ENCODE data around the gene ROR2.

Gene ROR2

DNA sequence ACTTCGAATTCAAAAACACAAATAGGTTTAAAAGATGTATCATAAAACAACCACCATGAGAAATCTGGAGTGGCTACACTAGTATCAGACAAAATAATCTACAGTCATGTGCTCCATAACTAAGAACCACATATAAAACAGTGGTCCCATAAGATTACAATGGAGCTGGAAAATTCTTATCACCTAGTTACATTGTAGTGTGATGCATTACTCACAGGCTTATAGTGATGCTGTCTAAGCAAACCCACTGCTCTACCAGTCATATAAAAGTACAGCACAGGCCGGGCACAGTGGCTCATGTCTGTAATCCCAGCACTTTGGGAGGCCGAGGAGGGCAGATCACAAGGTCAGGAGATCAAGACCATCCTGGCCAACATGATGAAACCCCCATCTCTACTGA lies 160.1 kb downstream of the ROR2 start:
- no peak for DNase-seq

DNA sequence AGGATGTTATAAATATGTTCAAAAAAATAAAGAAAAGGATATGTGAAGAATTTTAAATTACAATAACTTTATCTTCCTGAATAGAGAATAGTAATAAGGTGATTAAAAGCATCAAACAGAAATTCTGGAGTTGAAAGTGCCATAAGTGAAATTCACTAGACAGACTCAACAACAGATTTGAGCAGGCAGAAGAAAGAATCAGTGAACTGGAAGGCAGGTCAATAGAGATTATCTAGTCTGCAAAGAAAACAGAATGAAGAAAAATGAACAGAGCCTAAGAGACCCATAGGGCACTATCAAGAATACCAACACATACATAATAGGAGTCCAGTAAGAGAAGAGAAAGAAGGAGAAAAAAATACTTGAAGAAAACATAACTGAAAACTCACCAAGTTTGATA lies 162.1 kb downstream of the ROR2 start:
- DNase-seq, result no peak

DNA sequence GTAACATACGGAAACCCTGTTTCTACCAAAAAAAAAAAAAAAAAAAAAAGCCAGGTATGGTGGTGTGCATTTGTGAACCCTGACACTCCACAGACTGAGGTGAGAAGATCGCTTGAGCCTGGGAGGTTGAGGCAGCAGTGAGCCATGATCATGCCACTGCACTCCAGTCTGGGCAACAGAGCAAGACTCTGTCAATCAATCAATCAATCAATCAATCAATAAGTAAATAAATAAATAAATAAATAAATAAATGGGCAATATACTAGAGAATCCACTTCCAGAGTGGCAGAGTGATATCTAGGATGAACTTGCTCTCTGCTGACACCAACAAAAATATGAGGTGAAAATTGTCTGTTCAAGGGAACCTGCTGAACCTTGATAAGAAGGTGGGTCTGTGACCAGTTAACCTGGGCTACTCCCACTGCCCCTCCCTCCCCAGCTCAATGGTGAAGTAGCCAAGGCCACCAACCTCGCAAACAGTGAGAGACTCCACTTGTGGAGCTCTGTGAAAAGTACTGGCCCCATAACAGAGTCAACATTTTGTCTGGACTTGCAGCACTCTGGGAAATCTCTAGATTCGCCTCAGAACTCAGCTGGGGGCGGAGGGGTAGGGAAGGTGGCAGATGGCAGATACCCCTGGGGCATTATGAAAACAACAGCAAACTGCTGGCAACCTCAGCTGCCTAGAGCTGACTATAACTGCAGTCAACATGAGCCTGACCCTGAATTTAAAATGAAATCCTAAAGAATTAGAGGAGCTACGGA lies 163.7 kb downstream of the ROR2 start:
- no peak for DNase-seq

DNA sequence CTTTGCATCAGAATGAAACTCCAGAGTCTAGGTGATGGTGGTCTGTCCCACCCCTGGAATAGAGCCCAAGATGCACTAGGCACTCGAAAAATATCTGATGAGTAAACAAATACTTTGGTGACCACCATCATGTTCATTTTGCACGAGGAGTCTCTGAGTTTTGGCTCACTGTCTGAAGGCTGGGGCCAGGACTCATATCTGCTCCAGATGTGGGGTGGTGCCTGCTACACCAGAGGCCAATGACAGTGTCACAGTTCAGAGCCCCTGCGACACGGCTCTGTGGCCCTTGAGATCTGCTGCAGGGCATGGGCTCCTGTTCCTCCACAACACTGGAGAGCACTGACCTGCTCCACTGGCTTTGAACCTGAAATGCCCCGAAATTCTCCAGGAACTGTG lies 164.6 kb downstream of the ROR2 start:
- DNase-seq, result no peak

DNA sequence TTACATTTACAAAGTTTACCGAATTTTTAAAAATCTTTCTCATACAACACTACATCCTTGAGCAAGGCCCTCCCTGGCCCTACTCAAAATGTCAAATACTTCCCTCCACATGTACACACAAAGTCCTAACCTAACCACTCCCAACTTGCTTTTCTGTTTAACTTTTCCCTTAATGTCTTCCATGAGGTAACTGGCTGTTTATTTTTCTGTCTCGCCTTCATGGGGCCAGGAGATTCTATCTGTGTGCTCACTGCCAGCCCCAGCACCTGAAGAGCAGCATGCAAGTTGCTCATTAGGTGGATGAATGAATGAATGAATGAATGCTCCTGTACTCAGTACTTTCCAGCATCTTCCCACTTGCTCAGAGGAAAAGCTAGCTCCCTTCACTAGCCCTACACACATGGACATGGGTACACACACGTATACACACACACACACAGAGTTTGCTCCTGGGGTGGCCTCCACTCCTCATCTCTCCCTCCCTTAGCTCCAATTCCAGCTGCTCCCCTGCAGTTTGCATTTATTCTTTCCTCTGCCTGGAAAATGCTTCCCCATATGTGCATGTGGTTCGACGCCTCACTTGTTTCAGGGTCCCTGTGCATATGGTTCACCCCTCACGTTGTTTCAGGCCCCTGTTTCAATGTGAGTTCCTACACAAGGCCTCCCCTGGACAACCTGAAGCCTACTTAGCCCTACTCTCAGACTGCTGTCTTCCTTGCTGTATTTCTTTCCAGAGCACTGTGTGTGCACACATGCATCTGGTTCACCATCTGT lies 165.2 kb downstream of the ROR2 start:
- no peak for DNase-seq

DNA sequence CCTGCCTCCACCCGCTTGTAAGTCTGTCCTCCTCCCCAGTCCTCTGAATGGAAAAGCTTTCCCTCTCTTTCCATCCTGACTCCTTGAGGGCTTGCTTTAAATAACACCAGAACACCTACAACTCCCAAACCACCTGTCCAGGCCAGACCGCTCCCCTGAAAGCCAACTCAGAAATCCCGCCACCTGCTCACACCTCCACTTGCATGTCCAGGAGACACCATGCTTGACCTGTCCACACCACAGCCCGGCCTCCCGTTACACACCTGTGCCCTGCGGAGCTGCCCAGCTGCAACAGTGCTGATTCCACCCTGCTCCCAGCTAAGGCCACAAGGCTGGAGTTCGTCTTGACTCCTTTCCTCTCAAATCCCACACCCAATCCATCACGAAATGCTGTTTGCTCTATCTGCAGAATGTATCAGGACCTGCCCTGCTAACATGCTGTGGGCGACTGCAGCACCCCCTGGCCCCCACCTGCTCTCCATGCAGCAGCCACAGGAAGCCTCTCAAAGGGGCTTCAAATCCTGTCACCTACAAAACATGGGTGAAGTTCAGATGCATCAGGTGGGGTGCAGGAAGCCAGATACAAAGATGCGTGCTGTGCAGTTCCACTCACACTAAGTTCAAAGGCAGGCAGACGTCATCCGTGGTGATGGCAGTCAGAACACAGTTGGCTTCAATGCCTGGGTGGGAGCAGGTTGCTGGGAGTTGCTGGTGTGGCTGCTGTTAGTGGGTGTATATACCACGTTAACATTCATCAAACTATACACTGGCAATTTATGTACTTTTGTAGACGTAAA lies 166.0 kb downstream of the ROR2 start:
- no peak for DNase-seq

DNA sequence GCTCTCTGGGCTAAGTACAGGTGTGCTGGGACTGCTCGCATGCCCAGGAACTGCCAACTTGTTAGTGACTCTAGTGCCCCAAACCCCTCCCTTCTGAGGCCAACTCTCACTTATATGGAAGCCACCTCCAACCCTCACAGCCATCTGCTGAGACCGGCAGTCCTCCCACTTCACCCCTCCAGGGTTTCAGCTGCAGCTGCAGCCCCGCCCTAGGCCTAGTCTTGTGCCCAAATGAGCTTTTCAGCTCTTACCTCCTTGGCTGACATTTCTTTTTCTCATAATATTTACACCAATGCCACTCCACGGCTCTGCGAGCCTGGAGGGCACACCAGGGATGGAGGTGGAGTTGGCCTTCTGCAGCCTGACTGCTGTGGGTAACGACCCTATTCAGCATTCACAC lies 166.6 kb downstream of the ROR2 start:
- DNase-seq, result no peak

DNA sequence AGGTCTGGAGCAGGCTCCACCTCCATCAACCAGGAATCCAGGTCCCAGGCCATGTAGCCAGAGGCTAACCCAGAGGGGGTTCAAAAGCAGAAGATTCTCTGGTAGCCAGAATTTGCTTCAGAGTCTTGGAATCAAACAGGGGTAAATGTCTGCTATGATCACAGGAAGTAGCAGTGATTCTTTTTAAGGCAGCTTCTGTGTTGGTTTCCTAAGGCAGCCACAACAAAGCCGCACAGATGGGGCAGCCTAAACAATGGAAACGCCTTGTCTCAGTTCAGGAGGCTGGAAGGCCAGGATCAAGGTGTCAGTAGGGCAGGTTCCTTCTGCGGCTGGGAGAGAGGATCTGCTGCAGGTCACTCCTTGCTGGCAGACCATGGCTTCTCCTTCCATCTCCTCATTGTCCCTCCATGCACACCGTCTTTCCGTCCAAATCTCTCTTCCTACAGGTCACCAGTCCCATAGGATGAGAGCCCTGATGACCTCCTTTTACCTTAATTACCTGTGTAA lies 167.3 kb downstream of the ROR2 start:
- DNase-seq, result no peak

DNA sequence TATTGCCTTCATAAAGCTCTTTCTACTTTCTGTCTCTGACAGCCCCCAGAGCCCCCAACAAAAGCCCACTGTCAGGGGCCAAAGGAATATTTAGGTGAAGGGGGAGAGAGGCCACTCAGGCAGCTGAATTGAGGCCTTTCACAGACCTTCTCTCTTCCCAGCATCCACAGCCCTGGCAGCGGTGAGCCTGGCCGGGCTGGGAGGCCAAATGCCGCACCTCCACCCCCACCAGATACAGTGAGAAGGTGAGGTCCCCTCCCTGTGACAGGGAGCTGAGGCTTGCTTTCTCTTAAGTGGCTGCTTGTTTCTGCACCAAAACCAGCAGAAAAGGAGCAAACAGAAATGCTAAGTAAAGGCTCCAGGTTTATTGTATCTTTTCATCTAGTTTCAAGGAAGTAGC lies 168.1 kb downstream of the ROR2 start:
- DNase-seq, result no peak

DNA sequence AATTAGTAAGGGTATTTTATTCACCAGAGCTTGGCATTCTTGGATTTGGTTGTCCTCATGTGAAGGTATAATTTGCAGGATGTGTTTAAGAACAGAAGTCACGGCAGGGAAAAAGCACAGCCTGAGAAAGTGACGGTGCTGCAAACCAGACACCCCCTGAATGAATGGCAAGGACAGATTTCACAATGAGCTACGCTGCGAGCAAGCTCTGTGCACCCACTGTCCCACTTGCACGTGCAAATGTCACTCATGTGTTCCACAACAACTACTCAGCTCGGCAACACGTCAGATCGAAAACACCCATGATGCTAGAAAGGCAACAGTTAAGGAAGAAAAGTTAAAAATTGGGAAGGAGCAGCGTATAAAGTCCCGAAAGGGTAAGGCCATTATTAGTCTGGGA lies 168.9 kb downstream of the ROR2 start:
- DNase-seq, result no peak

DNA sequence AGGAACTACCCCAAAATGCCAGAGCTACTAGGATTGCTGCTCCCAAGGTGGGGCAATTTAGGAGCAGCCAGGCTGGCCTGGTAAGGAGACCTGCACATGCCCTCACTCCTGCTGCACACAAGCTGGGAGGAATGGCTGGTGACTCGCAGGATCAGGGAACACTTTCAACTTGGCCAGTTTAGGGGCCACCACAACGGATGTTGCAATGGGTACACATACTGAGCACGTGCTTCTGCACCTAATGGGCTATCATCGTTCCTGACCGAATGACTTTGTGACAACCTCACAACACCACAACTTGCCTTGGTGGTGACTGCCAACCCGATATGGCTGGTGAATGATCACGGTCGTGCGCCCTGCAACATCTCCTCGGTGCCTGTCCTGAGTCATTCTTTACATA lies 172.0 kb downstream of the ROR2 start:
- DNase-seq, result no peak

DNA sequence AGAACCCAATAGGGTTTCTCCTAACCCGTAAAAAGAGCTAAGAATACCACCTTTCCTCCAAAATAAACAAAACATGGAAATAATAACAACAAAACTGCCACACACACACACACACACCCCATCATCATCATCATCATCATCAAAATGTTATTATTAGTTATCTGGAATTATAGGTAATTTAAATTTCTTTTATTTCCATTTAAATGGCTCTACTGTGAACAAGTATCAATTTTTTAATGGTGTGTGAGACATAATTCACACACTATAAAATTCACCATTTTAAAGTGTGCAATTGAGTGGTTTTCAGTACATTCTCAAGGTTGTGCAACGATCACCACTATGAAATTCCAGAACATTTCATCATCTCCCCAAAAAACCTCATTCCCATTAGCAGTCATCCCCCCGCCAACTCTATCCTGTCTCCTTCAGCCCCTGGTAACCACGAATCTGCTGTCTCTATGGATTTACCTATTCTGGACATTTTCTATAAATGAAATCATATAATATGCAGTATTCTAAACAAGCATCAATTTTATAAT lies 172.7 kb downstream of the ROR2 start:
- DNase-seq, result no peak

DNA sequence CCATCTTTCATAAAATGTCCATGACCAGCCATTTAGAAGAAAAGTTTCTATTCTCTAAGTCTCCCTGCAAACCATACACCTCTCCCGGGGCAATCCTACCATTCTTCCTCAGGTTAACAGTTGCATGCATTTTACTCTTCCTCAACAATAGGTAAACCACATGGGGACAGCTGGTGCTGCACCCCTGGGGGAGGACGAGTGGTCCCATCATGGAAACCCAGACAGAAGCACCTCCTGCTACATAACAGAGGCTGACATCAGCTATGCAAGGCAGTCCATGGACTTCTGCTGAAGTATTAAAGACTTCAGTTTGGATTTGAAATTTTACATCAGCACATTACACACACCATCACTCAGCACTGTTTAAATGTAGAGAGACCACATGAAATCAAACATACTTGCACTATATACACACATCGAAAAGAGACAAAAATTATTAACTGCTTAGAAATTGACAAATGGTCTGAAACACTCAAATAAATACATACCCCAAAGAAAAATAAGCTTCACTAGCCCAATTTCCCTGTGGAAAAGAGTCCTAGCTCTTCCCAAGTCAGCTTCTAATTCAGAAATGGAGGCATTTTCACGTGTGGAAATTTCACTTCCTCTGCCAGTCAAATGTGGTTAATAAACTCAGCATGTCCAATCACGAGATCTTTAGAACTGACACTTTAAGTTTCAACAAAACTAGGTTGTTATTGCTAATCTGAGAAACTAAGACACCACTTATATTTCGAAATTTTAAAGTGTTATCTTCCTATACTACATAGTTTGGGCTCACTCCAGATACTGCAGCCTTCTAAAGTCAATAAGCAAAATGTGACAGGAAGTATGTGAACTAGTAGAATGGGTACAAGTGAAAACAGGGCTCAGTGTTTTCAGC lies 173.4 kb downstream of the ROR2 start:
- no peak for DNase-seq

DNA sequence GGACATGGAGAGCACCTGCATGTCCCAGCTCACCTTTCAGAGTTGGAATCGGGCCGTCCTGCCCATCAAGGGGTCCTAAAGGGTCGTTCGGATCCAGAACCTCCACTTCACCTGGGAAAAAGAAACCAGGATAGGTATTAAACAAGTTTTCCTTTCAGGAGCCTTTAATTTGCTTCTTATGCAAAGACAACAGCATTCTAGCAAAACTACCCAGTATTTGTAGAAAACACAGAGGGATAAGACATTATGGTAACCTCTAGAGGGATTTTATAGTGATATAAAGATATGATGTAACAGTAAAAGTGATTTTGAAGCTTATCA lies 174.4 kb downstream of the ROR2 start:
- no peak for DNase-seq

DNA sequence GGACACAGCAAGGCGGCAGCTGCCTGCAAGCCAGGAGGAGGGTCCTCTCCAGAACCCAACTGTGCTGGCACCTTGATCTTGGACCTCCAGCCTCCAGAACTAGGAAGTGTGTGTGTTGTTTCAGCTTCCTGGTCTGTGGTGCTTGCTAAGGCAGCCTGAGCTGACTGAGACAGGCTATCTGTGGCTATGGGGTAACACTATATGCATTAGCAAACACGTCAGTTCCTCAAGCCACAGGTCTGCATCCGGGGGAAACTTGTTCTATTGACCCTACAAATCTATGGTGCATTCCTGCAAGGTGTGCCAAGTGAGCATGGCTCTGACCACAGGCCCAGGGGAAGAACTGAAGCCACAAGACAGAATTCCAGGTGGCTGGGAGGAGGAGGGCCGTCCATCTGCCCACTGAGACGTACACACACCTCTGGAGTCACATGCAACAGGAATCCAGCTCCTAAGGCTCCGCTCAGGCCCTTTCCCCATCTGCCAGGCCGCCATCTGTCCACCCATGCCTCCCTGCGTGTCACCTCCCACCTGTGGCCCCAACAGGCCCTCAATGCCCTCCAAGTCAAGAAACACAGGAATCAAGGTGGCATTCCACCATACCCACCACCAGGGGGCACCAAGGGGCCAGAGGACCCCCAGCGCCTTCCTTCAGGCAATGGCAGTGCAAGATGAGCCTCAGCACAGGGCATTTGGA lies 174.9 kb downstream of the ROR2 start:
- peak in 1 of 2 donors; percentile 52 for DNase-seq

DNA sequence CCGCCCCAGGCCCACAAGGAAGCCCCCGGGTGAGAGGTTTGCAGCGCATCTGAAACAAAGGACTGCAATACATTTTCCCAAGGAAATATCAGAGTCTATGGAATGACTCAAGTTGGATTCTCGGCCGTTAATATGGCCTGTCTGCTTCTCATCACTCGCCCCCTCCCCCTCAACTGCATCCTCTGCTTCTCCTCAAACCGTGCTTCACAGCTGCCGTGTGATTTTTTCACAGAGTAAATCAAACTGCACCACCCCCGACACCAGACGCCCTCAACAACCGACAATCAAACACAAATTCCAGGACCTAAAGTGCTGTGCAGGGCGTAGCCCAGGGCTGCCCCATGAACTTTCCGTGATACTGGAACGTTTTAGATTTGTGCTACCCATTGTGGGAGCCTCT lies 176.9 kb downstream of the ROR2 start:
- DNase-seq, result no peak

DNA sequence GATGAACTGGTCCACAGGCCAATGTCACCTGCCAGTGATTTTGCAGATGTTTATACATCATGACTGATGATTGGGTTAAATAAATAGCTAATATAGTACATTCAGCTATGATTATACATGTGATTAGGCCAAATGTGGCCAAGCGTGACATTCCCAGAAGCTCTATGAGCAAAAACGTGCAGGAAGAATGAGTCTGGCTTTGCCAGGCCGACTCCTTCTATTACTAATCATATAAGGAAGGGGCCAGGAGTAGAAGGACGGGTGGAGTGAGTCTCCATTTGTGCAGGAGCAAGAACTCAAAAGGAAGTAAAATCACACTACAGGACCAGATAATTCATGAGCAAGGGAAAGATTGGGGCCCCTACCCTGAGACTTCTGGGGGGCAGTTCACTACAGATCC lies 178.2 kb downstream of the ROR2 start:
- DNase-seq, result no peak

DNA sequence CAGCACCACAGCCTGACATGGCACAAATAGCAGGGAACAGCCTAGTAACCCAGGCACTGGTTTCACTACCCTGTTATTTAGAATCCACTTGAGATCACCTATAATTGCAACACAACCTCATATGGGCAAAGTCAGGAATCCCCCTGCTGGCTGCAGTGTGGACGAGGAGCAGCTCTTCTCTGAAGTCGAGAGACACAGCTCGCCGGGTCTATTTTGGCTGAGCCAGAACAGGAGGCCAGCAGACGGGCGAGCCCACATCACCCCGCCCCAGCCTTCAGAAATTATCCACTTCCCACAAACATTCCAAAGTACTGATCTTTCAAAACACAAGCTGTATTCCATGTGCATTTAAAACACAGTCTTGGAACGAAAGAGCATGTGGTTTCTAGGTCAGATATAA lies 179.0 kb downstream of the ROR2 start:
- DNase-seq, result no peak

DNA sequence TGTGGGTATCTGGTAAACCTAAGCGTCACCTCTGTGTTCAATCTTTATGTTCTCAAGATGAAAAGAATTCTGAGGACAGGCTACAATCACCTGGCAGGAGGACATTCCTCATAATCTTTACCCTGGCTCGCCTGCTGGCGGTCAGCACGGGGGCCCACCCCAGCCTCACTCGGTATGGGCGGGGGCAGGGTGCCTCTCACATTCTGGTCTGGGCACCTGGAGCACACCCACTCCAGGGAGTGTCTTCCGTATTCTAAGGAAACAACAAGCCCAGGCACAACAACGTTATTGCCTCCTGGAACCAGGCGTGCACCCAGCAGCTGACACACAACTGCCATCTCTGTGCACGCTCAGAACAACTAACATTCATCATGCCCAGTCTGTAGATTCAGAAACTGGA lies 179.8 kb downstream of the ROR2 start:
- no peak for DNase-seq

DNA sequence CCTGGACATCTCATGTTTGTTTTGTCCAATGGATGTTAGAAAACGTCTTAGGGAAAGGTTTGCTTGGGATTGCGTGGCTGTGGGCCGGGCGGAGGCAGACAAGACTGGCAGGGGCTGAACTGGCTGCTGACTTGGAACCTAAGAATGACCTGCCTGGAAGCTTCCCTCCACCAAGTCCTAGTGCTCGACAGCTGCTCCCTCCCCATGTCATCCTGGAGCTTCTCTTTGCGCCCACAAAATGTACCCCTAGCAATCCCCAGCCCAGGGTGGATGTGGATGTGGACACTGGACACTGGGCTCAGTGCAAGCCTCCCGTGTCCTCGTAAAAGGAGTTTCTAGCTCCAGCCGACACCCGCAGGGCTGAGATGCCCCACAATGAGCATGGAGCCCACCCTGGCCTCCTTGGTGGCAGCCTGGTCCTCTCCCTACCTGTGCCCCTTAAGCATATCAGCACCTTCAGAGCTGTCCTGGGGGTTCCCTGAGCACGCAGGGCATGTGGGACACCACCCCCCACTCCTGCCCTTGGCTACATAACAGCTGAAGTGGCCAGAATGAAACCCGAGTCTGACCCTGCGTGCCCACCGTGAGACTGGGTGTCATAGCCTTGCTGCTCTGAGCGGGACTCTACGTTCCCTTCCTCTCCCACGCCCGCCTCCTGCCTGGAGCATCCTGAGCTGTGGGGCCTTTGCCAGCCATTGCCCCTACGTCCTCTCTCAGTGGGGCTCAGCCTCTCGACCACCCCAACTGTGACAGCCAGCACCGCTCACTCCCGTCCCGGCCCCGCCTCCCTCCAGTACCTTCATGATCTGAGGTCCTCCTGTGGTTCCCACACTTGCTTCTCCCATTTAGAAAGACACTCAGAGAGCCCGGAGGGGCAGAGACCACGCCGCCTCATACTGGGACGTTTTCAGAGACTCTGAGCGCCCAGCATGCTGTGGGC lies 180.8 kb downstream of the ROR2 start:
- no peak for DNase-seq

DNA sequence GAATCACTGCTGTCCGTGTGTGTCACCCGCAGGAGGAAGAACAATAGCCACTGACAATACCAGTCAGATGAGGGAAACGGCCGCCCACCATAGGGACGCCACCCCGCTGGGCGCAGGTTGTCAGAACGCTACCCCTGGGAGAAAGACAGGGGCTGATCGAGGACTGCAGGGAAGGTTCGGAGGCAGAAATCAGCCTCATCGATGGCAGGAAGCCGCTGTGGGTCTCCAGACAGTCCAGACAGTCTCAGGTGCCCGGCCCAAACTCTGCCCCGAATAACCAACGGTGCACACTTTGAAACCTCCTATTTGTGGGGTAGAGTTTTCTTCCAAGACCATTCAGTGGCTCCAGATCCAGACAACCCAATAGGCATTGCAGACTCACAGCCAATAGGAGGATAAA lies 181.5 kb downstream of the ROR2 start:
- no peak for DNase-seq
